OCI-LY1 (cell line): ENCODE results near the gene PIGV.

ENCODE experiments used
- CTCF ChIP-seq: fragments of 200-600 bp; sonication (generic), shearing (Covaris generic); IDR thresholded peaks from 2 replicates; pipeline ENCODE4 v1.5.1; 2017; ENCODE audit warnings: mild to moderate bottlenecking, antibody characterized with exemption, low read length, moderate library complexity, mixed read lengths
- EZH2 ChIP-seq: fragments of 200-600 bp; sonication (generic), shearing (Covaris generic); IDR thresholded peaks from 2 replicates; pipeline ENCODE4 v1.8.0; 2017; ENCODE audit warnings: borderline replicate concordance, mixed run types, mild to moderate bottlenecking, antibody characterized with exemption, low read length, moderate library complexity, mixed read lengths

GRCh38 chr1:26829184-26829911, 41.6 kb downstream of the PIGV start:
- TF ChIP-seq EZH2 = no peak
- no peak for TF ChIP-seq CTCF
